CD4-positive, alpha-beta T cell (primary cell): ENCODE data around the gene TTC28. TPM values are rescaled to one million over a fixed set of nuclear protein-coding genes. Genes with fewer than 3 reads are reported as not detected.

Source experiments
- ATAC-seq: fragments of 200-7000 bp; cut with Tn5 transposase; one replicate; pipeline ENCODE4 v1.10.0; 2022; ENCODE audit warnings: mild to moderate bottlenecking; ENCODE audit not compliant: poor library complexity
- CTCF ChIA-PET: fragments of 350-600 bp; sonication (Branson Sonifier 250); formaldehyde crosslinking; loops from one replicate; lab custom pipeline; 2021; ENCODE audit warnings: antibody characterized with exemption, inconsistent platforms; lab: Charles Lee
- POLR2A ChIA-PET: fragments of 350-600 bp; sonication (Branson Sonifier 250); formaldehyde crosslinking; loops from one replicate; lab custom pipeline; 2021; ENCODE audit warnings: antibody characterized with exemption, inconsistent platforms; lab: Charles Lee
- DNase-seq, 14 experiments: peaks; one replicate each; pipeline ENCODE4 v3.0.0-alpha.2; 2013 to 2020; ENCODE audit warnings: mixed read lengths in 2 of 14
- H3K27ac ChIP-seq, 2 donors: one replicate each; pipeline versions ENCODE4 v1.5.1 to v1.7.0; 2013; ENCODE audit warnings: low read length in 2 of 2, low read depth in 1 of 2, mild to moderate bottlenecking in 1 of 2
- H3K27me3 ChIP-seq, 2 experiments: 1 replicate in 1 of 2; 2 replicates in 1 of 2; pipeline versions ENCODE4 v1.6.1 to v1.7.0; 2013; ENCODE audit warnings: low read length in 2 of 2, control low read depth in 1 of 2, mild to moderate bottlenecking in 1 of 2, moderate library complexity in 1 of 2; ENCODE audit not compliant: insufficient read depth in 2 of 2, control insufficient read depth in 1 of 2
- H3K36me3 ChIP-seq: one replicate; pipeline ENCODE4 v1.6.1; 2013; ENCODE audit warnings: low read length, control low read depth; ENCODE audit not compliant: insufficient read depth
- H3K4me1 ChIP-seq: one replicate; pipeline ENCODE4 v1.6.1; 2013; ENCODE audit warnings: low read length, control low read depth; ENCODE audit not compliant: insufficient read depth
- H3K4me3 ChIP-seq: one replicate; pipeline ENCODE4 v1.5.1; 2013; ENCODE audit warnings: mild to moderate bottlenecking, low read length, moderate library complexity
- H3K9me3 ChIP-seq, 2 experiments: 1 replicate in 1 of 2; 2 replicates in 1 of 2; pipeline versions ENCODE4 v1.6.1 to v1.7.0; 2013; ENCODE audit warnings: low read length in 2 of 2, mild to moderate bottlenecking in 2 of 2, control low read depth in 1 of 2, moderate library complexity in 1 of 2; ENCODE audit not compliant: control insufficient read depth in 1 of 2, insufficient read depth in 1 of 2
- H3K27ac Mint-ChIP-seq: one replicate; pipeline ENCODE4 v1.8.0; 2020; ENCODE audit warnings: mixed read lengths
- H3K27me3 Mint-ChIP-seq: one replicate; pipeline ENCODE4 v1.8.0; 2021; ENCODE audit warnings: mixed read lengths
- H3K36me3 Mint-ChIP-seq: one replicate; pipeline ENCODE4 v1.8.0; 2021; ENCODE audit warnings: low read depth, mixed read lengths
- H3K4me1 Mint-ChIP-seq: one replicate; pipeline ENCODE4 v1.8.0; 2021; ENCODE audit warnings: low read depth, mixed read lengths
- H3K4me3 Mint-ChIP-seq: one replicate; pipeline ENCODE4 v1.8.0; 2020; ENCODE audit warnings: mild to moderate bottlenecking, mixed read lengths
- H3K9me3 Mint-ChIP-seq: one replicate; pipeline ENCODE4 v1.8.0; 2020; ENCODE audit warnings: mixed read lengths
- intact Hi-C, 2 experiments: fragments of 100-400 bp; cut with DNase I in 1 of 2; cut with micrococcal nuclease in 1 of 2; formaldehyde crosslinking; loops; one replicate each; pipeline versions ENCODE4 v1.15.1 to v1.9.0; 2023 to 2025; cut with DNase I, micrococcal nuclease
- total RNA-seq, 174 experiments: library from RNA in 2 of 174; stranded (reverse) in 2 of 174; gene quantifications; one replicate each; pipeline ENCODE4 v1.2.3 and lab custom pipeline; 2021 to 2026
- TF ChIP-seq, protein P1 (sequence below): fragments of 200-600 bp; IDR thresholded peaks from one replicate; pipeline ENCODE4 v1.8.0; 2022; ENCODE audit warnings: antibody characterized with exemption, mild to moderate bottlenecking

Gene TTC28
- total RNA-seq, 2 experiments from 2014 or later, result 4.6 to 5.7 TPM

DNA sequence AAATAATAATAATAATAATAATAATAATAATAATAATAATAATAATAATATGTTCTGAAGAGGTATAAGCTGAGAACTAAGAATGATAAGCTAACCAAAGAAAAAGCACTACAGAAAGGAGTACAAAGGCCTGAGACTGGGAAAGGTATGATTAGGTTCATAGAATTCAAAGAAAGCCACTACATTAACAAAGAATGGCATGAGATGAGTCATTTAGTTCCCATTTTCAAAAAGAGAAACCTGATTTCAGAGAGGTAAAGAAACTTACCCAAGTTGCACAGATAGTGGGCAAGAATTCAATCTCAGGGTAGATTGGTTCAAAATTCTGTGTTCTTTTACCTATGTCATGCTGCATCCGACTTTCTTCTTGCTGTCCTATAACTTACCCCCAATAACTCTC is 350.9 kb downstream of the TTC28 start:
- ATAC-seq (no peak), DNase-seq (no peak)
- CTCF ChIA-PET, result no interaction called here
- H3K9me3 Mint-ChIP-seq, result no peaks in the 10 kb centered on the region
- Histone ChIP-seq H3K27me3 (no peaks in the 10 kb centered on the region), H3K27ac (no peak overlapping the region), H3K4me1 (no peaks in the 10 kb centered on the region), H3K4me3 (no peak overlapping the region), H3K9me3 (no peaks in the 10 kb centered on the region), H3K36me3 (no peaks in the 10 kb centered on the region)
- intact Hi-C loops, result no loop called here
- no peak overlapping the region for H3K27ac Mint-ChIP-seq
- POLR2A ChIA-PET, result no interaction called here
- TF ChIP-seq, protein P1, sequence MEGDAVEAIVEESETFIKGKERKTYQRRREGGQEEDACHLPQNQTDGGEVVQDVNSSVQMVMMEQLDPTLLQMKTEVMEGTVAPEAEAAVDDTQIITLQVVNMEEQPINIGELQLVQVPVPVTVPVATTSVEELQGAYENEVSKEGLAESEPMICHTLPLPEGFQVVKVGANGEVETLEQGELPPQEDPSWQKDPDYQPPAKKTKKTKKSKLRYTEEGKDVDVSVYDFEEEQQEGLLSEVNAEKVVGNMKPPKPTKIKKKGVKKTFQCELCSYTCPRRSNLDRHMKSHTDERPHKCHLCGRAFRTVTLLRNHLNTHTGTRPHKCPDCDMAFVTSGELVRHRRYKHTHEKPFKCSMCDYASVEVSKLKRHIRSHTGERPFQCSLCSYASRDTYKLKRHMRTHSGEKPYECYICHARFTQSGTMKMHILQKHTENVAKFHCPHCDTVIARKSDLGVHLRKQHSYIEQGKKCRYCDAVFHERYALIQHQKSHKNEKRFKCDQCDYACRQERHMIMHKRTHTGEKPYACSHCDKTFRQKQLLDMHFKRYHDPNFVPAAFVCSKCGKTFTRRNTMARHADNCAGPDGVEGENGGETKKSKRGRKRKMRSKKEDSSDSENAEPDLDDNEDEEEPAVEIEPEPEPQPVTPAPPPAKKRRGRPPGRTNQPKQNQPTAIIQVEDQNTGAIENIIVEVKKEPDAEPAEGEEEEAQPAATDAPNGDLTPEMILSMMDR, result no peak
- peaks cover 3% of the 10 kb centered on the region for H3K27me3 Mint-ChIP-seq
- no peak overlapping the region for H3K4me3 Mint-ChIP-seq
- no peaks in the 10 kb centered on the region for H3K4me1 Mint-ChIP-seq
- no peaks in the 10 kb centered on the region for H3K36me3 Mint-ChIP-seq

DNA sequence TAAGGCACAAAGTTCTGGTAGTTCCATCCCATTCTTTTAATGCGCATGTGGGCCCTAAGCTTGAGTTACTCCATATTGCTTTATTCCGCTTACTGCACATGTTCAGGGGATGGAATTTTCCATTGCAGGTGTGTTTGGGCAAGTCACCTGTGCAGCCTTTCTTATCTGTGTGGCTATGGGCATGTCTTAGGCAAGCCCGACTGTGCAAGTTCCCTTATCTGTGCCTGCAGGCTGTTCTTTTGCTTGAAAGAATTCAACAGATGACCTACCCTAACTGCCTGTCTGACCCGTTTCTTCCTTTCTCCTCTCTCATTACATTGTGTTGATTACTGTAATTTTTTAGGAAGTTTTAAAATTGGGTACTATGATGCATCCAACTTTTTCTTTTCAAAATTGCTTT is 363.6 kb downstream of the TTC28 start:
- H3K27me3 Mint-ChIP-seq, result no peaks in the 10 kb centered on the region
- ChIA-PET CTCF (no interaction called here), POLR2A (no interaction called here)
- H3K4me1 Mint-ChIP-seq, result no peaks in the 10 kb centered on the region
- H3K9me3 ChIP-seq, result no peaks in the 10 kb centered on the region
- no peak overlapping the region for H3K27ac ChIP-seq
- TF ChIP-seq, protein P1, result no peak
- no peak overlapping the region for H3K27ac Mint-ChIP-seq
- no peaks in the 10 kb centered on the region for H3K4me1 ChIP-seq
- intact Hi-C loops, result no loop called here
- no peak overlapping the region for H3K4me3 Mint-ChIP-seq
- DNase-seq (no peak), ATAC-seq (no peak)
- H3K4me3 ChIP-seq, result no peak overlapping the region
- no peaks in the 10 kb centered on the region for H3K36me3 Mint-ChIP-seq
- H3K27me3 ChIP-seq, result peaks cover 4 to 7% of the 10 kb centered on the region in 2 experiments
- no peaks in the 10 kb centered on the region for H3K9me3 Mint-ChIP-seq
- H3K36me3 ChIP-seq, result no peaks in the 10 kb centered on the region

DNA sequence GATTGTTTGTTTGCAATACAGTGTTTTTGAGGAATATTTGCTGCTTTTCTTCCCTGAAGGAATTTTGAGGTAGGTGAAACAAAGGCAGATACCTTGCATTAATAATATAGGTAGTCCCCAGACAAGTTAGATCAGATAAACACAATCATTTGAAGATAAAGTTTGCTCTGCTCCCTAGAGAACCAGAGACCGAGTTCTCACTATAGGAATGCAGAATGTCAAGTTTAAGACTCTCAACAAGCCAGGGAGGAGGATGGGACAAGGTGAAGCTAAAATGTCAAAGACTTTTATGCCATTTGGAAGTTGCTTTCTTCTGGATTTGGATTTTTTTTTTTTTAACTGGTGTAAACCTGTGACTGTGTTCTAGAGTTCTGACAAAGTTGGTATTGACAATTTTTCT is 364.7 kb downstream of the TTC28 start:
- no peak overlapping the region for H3K4me3 Mint-ChIP-seq
- H3K36me3 ChIP-seq, result no peaks in the 10 kb centered on the region
- H3K27ac Mint-ChIP-seq, result no peak overlapping the region
- ChIA-PET POLR2A (no interaction called here), CTCF (no interaction called here)
- H3K27ac ChIP-seq, result no peak overlapping the region
- ATAC-seq, result no peak
- H3K36me3 Mint-ChIP-seq, result no peaks in the 10 kb centered on the region
- no peaks in the 10 kb centered on the region for H3K9me3 ChIP-seq
- H3K4me3 ChIP-seq, result no peak overlapping the region
- intact Hi-C loops, result no loop called here
- peaks cover 4 to 5% of the 10 kb centered on the region in 2 experiments for H3K27me3 ChIP-seq
- no peaks in the 10 kb centered on the region for H3K9me3 Mint-ChIP-seq
- TF ChIP-seq, protein P1, result no peak
- no peaks in the 10 kb centered on the region for H3K4me1 Mint-ChIP-seq
- DNase-seq, result no peak
- no peaks in the 10 kb centered on the region for H3K27me3 Mint-ChIP-seq
- H3K4me1 ChIP-seq, result no peaks in the 10 kb centered on the region
